HG03064 (cell line): ENCODE results near the gene PCDHGB2.
"Not testable (repeated sequence)": the region's sequence is repeated elsewhere in the genome, so short reads cannot be mapped to it uniquely, and the experiment has no call there.

ENCODE experiments used
- ATAC-seq: cut with Tn5 transposase; IDR thresholded peaks from one replicate; pipeline ENCODE4 v1.9.1; 2021; ENCODE audit warnings: low read depth; ENCODE audit not compliant: unreplicated experiment

Gene PCDHGB2

DNA sequence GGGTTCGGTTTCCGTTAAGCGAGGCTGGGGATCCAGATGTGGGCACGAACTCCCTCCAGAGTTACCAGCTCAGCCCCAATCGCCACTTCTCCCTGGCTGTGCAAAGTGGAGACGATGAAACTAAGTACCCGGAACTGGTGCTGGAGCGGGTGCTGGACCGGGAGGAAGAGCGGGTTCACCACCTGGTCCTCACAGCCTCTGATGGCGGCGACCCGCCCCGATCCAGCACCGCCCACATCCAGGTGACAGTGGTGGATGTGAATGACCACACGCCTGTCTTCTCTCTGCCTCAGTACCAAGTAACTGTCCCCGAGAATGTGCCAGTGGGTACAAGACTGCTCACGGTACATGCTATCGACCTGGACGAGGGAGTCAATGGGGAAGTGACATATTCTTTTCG, 23.6 kb downstream of the PCDHGB2 start:
- no peak for ATAC-seq

DNA sequence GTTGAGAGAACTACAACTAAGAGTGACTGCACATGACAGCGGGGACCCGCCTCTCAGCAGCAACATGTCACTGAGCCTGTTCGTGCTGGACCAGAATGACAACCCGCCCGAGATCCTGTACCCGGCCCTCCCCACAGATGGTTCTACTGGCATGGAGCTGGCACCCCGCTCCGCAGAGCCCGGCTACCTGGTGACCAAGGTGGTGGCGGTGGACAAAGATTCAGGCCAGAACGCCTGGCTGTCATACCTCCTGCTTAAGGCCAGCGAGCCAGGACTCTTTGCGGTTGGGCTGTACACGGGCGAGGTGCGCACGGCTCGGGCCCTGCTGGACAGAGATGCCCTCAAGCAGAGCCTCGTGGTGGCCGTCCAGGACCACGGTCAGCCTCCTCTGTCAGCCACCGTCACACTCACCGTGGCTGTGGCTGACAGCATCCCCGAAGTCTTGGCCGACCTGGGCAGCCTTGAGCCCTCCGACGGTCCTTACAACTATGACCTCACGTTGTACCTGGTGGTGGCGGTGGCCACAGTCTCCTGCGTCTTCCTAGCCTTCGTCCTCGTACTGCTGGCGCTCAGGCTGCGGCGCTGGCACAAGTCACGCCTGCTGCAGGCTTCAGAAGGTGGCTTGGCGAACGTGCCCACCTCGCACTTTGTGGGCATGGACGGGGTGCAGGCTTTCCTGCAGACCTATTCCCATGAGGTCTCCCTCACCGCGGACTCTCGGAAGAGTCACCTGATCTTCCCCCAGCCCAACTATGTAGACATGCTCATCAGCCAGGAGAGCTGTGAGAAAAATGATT, 24.9 kb downstream of the PCDHGB2 start:
- no peak for ATAC-seq

DNA sequence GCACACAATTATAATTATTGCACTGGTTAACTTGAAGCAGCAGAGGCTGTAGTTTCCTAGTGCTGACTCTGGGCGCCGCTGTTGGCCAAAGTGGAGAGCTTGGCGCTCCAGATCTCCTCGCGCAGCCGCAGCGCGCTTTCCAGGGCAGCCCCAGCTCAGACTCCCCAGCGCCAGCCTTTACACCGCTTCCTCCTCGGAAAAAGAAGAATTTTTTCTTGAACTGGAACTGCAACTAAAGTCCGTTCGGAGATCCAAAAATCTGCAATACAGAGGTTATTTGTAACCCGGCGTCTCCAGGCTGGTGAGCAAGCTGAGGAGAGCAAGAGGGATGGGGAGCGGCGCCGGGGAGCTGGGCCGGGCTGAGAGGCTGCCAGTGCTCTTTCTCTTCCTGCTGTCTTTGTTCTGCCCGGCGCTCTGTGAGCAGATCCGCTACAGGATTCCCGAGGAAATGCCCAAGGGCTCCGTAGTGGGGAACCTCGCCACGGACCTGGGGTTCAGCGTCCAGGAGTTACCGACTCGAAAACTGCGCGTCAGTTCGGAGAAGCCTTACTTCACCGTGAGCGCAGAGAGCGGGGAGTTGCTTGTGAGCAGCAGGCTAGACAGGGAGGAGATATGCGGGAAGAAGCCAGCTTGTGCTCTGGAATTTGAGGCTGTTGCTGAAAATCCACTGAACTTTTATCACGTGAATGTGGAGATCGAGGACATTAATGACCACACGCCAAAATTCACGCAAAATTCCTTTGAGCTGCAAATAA, 27.9 kb downstream of the PCDHGB2 start, which contains the start of gene PCDHGB4:
Gene PCDHGB4, plus strand, starts transcription at position 142 of the 755 bp plus-strand sequence. Its CDS starts 187 bp downstream, at position 329.
- peak; percentile 87 for ATAC-seq

DNA sequence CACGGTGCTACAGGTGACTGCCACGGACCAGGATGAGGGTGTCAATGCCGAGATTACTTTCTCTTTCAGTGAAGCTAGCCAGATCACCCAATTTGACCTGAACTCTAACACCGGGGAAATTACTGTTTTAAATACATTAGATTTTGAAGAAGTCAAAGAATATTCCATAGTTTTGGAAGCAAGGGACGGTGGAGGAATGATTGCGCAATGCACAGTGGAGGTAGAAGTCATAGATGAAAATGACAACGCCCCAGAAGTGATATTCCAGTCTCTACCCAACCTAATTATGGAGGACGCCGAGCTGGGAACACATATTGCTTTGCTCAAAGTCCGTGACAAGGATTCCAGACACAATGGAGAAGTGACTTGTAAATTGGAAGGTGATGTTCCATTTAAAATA, 28.9 kb downstream of the PCDHGB2 start:
- no peak for ATAC-seq

DNA sequence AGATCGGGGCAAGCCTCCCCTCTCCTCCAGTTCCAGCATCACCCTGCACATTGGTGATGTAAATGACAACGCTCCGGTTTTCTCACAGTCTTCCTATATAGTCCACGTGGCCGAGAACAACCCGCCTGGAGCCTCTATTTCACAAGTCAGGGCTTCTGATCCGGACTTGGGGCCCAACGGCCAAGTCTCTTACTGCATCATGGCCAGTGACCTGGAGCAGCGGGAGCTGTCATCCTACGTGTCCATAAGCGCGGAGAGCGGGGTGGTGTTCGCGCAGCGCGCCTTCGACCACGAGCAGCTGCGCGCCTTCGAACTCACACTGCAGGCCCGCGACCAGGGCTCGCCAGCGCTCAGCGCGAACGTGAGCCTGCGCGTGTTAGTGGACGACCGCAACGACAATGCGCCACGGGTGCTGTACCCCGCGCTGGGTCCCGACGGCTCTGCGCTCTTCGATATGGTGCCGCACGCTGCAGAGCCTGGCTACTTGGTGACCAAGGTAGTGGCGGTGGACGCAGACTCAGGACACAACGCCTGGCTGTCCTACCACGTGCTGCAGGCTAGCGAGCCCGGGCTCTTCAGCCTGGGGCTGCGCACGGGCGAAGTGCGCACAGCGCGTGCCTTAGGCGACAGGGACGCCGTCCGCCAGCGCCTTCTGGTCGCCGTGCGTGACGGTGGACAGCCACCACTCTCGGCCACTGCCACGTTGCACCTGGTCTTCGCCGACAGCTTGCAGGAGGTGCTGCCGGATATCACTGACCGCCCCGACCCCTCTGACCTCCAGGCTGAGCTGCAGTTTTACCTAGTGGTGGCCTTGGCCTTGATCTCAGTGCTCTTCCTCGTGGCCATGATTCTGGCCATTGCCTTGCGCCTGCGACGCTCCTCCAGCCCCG, 29.6 kb downstream of the PCDHGB2 start:
- ATAC-seq = no peak

DNA sequence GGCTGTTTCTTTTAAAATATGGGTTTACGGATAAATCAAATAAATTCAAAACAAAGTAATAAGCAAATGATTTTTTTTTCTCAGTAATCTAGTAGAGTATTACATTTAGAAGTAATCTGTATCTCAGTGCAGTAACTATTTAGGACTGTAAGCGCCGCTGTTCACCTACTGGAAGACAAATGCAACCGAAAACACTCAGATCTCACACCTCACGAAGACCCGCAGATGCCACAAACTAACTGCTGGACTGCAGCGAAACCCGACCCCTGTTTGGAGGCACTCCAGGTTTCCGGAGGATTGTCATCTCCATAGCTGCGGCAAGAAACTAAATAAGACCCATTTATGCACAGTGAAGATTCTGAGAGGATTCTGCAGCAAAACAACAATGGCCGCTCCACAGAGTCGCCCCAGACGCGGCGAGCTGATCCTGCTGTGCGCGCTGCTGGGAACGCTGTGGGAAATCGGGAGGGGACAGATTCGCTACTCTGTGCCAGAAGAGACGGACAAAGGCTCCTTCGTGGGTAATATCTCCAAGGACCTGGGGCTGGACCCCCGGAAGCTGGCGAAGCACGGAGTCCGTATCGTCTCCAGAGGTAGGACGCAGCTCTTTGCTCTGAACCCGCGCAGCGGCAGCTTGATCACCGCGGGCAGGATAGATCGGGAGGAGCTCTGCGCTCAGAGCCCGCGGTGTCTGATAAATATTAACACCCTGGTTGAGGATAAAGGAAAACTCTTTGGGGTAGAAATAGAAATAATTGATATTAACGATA, 32.8 kb downstream of the PCDHGB2 start, which contains the start of gene PCDHGA8:
Gene PCDHGA8, plus strand, starts transcription at position 205 of the 770 bp plus-strand sequence. Its CDS starts 181 bp downstream, at position 386.
- ATAC-seq = no peak

DNA sequence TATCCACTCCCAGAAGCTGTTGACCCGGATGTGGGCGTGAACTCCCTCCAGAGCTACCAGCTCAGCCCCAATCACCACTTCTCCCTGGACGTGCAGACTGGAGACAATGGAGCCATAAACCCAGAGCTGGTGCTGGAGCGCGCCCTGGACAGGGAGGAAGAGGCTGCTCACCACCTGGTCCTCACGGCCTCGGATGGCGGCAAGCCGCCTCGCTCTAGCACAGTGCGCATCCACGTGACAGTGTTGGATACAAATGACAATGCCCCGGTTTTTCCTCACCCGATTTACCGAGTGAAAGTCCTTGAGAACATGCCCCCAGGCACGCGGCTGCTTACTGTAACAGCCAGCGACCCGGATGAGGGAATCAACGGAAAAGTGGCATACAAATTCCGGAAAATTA, 33.5 kb downstream of the PCDHGB2 start:
- no peak for ATAC-seq

DNA sequence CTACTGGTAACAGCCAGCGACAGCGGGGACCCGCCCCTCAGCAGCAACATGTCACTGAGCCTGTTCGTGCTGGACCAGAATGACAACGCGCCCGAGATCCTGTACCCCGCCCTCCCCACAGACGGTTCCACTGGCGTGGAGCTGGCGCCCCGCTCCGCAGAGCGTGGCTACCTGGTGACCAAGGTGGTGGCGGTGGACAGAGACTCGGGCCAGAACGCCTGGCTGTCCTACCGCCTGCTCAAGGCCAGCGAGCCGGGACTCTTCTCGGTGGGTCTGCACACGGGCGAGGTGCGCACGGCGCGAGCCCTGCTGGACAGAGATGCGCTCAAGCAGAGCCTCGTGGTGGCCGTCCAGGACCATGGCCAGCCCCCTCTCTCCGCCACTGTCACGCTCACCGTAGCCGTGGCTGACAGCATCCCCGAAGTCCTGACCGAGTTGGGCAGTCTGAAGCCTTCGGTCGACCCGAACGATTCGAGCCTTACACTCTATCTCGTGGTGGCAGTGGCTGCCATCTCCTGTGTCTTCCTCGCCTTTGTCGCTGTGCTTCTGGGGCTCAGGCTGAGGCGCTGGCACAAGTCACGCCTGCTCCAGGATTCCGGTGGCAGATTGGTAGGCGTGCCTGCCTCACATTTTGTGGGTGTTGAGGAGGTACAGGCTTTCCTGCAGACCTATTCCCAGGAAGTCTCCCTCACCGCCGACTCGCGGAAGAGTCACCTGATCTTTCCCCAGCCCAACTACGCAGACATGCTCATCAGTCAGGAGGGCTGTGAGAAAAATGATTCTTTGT, 34.8 kb downstream of the PCDHGB2 start:
- not testable (repeated sequence) for ATAC-seq

DNA sequence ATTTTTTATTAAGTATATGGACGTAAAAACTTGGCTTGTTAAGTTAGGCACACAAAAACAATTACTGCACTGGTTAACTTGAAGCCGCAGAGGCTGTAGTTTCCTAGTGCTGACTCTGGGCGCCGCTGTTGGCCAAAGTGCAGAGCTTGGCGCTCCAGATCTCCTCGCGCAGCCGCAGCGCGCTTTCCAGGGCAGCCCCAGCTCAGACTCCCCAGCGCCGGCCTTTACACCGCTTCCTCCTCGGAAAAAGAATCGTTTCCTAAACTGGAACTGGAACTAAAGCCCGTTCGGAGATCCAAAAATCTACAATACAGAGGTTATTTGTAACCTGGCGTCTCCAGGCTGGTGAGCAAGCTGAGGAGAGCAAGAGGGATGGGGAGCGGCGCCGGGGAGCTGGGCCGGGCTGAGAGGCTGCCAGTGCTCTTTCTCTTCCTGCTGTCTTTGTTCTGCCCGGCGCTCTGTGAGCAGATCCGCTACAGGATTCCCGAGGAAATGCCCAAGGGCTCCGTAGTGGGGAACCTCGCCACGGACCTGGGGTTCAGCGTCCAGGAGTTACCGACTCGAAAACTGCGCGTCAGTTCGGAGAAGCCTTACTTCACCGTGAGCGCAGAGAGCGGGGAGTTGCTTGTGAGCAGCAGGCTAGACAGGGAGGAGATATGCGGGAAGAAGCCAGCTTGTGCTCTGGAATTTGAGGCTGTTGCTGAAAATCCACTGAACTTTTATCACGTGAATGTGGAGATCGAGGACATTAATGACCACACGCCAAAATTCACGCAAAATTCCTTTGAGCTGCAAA, 38.2 kb downstream of the PCDHGB2 start, which contains the start of gene PCDHGB5:
Gene PCDHGB5, plus strand, starts transcription at position 192 of the 796 bp plus-strand sequence. Its CDS starts 181 bp downstream, at position 373.
- ATAC-seq = peak; percentile 98

DNA sequence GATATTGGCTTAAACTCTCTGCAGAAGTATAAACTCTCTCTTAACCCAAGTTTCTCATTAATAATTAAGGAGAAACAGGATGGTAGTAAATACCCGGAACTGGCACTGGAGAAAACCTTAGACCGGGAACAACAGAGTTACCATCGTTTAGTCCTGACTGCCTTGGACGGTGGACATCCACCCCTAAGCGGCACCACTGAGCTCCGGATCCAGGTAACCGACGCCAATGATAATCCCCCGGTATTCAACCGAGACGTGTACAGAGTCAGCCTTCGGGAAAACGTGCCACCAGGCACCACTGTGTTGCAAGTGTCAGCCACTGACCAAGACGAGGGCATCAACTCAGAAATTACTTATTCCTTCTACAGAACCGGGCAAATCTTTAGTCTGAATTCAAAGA, 38.8 kb downstream of the PCDHGB2 start:
- no peak for ATAC-seq

DNA sequence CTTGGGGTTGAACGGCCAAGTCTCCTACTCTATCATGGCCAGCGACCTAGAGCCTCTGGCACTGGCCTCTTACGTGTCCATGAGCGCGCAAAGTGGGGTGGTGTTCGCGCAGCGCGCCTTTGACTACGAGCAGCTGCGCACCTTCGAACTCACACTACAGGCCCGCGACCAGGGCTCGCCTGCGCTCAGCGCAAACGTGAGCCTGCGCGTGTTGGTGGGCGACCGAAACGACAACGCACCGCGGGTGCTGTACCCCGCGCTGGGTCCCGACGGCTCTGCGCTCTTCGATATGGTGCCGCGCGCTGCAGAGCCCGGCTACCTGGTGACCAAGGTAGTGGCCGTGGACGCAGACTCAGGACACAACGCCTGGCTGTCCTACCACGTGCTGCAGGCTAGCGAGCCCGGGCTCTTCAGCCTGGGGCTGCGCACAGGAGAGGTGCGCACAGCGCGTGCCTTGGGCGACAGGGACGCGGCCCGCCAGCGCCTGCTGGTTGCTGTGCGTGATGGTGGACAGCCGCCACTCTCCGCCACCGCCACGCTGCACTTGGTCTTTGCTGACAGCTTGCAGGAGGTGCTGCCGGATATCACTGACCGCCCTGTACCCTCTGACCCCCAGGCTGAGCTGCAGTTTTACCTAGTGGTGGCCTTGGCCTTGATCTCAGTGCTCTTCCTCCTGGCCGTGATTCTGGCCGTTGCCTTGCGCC, 39.9 kb downstream of the PCDHGB2 start:
- ATAC-seq = no peak

DNA sequence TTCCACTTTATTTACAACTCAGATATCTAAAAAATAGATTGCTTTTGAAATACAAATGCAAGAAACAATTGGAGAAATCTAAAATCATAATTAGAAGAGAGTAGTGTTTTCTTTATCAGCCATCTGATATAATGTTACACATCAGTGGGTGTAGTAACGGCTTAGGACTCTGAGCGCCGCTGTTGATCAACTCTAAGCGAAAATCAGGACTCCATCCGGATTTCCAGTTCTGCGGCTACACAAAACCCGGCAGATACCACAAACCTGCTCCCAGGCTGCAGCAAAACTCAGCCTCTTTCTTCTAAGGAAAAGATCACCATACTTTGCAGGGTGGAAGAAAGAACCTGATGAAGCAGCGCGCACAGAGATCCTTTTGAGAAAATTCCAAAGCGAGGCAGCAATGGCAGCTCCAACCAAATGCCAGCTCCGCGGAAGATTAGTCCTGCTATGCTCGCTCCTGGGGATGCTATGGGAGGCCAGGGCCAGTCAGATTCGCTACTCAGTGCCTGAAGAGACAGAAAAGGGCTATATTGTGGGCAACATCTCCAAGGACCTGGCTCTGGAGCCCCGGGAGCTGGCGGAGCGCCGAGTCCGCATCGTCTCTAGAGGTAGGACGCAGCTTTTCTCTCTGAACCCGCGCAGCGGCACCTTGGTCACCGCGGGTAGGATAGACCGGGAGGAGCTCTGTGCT, 42.9 kb downstream of the PCDHGB2 start, which contains the start of gene PCDHGA9:
Gene PCDHGA9, plus strand, starts transcription at position 226 of the 691 bp plus-strand sequence. Its CDS starts 175 bp downstream, at position 401.
- no peak for ATAC-seq

DNA sequence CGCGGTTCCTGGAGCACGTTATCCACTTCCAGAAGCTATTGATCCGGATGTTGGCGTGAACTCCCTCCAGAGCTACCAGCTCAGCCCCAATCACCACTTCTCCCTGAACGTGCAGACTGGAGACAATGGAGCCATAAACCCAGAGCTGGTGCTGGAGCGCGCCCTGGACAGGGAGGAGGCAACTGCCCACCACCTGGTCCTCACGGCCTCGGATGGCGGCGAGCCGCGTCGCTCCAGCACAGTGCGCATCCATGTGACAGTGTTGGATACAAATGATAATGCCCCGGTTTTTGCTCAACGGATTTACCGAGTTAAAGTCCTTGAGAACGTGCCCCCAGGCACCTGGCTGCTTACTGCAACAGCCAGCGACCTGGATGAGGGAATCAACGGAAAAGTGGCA, 43.6 kb downstream of the PCDHGB2 start:
- no peak for ATAC-seq

DNA sequence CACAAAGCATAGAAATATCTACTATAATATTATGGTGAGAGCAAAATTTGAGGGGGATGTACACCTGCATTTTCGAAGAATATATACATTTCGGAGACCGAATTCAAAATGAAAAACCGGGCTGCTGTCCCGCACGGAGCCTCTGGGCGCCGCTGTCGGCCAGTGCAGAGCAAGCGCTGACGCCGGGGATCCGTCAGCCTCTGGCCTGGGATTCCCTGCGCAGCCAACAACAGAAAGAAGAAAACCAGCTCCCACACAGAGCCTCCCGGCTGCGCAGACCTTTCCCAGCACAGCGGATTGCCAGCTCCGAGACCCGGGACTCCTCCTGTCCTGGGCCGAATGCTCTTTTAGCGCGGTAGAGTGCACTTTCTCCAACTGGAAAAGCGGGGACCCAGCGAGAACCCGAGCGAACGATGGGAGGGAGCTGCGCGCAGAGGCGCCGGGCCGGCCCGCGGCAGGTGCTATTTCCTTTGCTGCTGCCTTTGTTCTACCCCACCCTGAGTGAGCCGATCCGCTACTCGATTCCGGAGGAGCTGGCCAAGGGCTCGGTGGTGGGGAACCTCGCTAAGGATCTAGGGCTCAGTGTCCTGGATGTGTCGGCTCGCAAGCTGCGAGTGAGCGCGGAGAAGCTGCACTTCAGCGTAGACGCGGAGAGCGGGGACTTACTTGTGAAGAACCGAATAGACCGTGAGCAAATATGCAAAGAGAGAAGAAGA, 48.2 kb downstream of the PCDHGB2 start, which contains the start of gene PCDHGB6:
Gene PCDHGB6, plus strand, starts transcription at position 232 of the 716 bp plus-strand sequence. Its CDS starts 182 bp downstream, at position 414.
- ATAC-seq = not testable (repeated sequence)

DNA sequence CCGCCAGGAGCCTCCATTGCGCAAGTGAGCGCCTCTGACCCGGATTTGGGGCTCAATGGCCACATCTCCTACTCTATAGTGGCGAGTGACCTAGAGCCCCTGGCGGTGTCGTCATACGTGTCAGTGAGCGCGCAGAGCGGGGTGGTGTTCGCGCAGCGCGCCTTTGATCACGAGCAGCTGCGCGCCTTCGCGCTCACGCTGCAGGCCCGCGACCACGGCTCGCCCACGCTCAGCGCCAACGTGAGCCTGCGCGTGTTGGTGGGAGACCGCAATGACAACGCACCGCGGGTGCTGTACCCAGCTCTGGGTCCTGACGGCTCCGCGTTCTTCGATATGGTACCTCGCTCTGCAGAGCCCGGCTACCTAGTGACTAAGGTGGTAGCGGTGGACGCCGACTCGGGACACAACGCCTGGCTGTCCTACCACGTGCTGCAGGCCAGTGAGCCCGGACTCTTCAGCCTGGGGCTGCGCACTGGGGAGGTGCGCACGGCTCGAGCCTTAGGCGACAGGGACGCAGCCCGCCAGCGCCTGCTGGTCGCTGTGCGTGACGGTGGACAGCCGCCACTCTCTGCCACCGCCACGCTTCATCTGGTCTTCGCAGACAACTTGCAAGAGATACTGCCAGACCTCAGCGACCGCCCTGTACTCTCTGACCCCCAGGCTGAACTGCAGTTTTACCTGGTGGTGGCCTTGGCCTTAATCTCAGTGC, 50.0 kb downstream of the PCDHGB2 start:
- no peak for ATAC-seq
